ENCODE results near the gene STRN3. TPM values are rescaled to one million over a fixed set of nuclear protein-coding genes. Genes with fewer than 3 reads are reported as not detected.

Gene STRN3
- total RNA-seq, 1 donor from 2014 or later, result 39.5 TPM

- H3K4me3 Mint-ChIP-seq (ENCODE audit: unreplicated experiment), result no peak overlapping the region
- TF ChIP-seq CTCF (IDR thresholded peaks at IDR 0.05), result no peak
- peaks cover 29% of the 10 kb centered on the region for H3K4me1 Mint-ChIP-seq (ENCODE audit: low read depth)
- H3K9me3 Mint-ChIP-seq (ENCODE audit: low read depth), result no peaks in the 10 kb centered on the region
- peaks cover 5% of the 10 kb centered on the region for H3K36me3 Mint-ChIP-seq (ENCODE audit: low read depth)
- peak overlapping the region; percentile 42 for H3K27ac Mint-ChIP-seq (ENCODE audit: unreplicated experiment)
- DNase-seq (ENCODE audit: low spot score), result no peak
- H3K27me3 Mint-ChIP-seq (ENCODE audit: low read depth), result no peaks in the 10 kb centered on the region
These were observed 5.2 kb downstream of the STRN3 start for GRCh38 chr14:31020834-31021575.

GRCh38 chr14:31018057-31018645, 8.0 kb downstream of the STRN3 start:
- no peak overlapping the region for H3K27ac Mint-ChIP-seq (ENCODE audit: unreplicated experiment)
- H3K36me3 Mint-ChIP-seq (ENCODE audit: low read depth), result peaks cover 5% of the 10 kb centered on the region
- DNase-seq (ENCODE audit: low spot score), result no peak
- peaks cover 18% of the 10 kb centered on the region for H3K4me1 Mint-ChIP-seq (ENCODE audit: low read depth)
- no peak for TF ChIP-seq CTCF (IDR thresholded peaks at IDR 0.05)
- no peak overlapping the region for H3K4me3 Mint-ChIP-seq (ENCODE audit: unreplicated experiment)
- no peaks in the 10 kb centered on the region for H3K27me3 Mint-ChIP-seq (ENCODE audit: low read depth)
- H3K9me3 Mint-ChIP-seq (ENCODE audit: low read depth), result no peaks in the 10 kb centered on the region

GRCh38 chr14:31013841-31014240, 12.3 kb downstream of the STRN3 start:
- Mint-ChIP-seq H3K36me3 (ENCODE audit: low read depth) (no peaks in the 10 kb centered on the region), H3K4me1 (ENCODE audit: low read depth) (peaks cover 11% of the 10 kb centered on the region), H3K27me3 (ENCODE audit: low read depth) (no peaks in the 10 kb centered on the region), H3K9me3 (ENCODE audit: low read depth) (no peaks in the 10 kb centered on the region), H3K4me3 (ENCODE audit: unreplicated experiment) (no peak overlapping the region), H3K27ac (ENCODE audit: unreplicated experiment) (no peak overlapping the region)
- no peak for TF ChIP-seq CTCF (IDR thresholded peaks at IDR 0.05)
- DNase-seq (ENCODE audit: low spot score), result no peak

- Mint-ChIP-seq H3K36me3 (ENCODE audit: low read depth) (no peaks in the 10 kb centered on the region), H3K4me3 (ENCODE audit: unreplicated experiment) (no peak overlapping the region), H3K27ac (ENCODE audit: unreplicated experiment) (no peak overlapping the region), H3K4me1 (ENCODE audit: low read depth) (peaks cover 11% of the 10 kb centered on the region), H3K9me3 (ENCODE audit: low read depth) (no peaks in the 10 kb centered on the region), H3K27me3 (ENCODE audit: low read depth) (no peaks in the 10 kb centered on the region)
- DNase-seq (ENCODE audit: low spot score), result no peak
- no peak for TF ChIP-seq CTCF (IDR thresholded peaks at IDR 0.05)
These were observed 15.2 kb downstream of the STRN3 start for GRCh38 chr14:31010935-31011334.

- DNase-seq (ENCODE audit: low spot score), result no peak
- Mint-ChIP-seq H3K4me1 (ENCODE audit: low read depth) (peaks cover 12% of the 10 kb centered on the region), H3K27ac (ENCODE audit: unreplicated experiment) (no peak overlapping the region), H3K4me3 (ENCODE audit: unreplicated experiment) (no peak overlapping the region), H3K27me3 (ENCODE audit: low read depth) (no peaks in the 10 kb centered on the region), H3K9me3 (ENCODE audit: low read depth) (no peaks in the 10 kb centered on the region), H3K36me3 (ENCODE audit: low read depth) (no peaks in the 10 kb centered on the region)
- TF ChIP-seq CTCF (IDR thresholded peaks at IDR 0.05), result no peak
These were observed 16.2 kb downstream of the STRN3 start for GRCh38 chr14:31009836-31010574.

All from chondrocyte (in vitro differentiated cells).